Memory B cell (primary cell): ENCODE measurements around the gene DENND2A.
A peak's percentile ranks its signal among the peaks of the same experiment; 100 is the strongest.

Source experiments
- ATAC-seq: fragments of 150-1000 bp; cut with Tn5 transposase; 2 replicates; pipeline ENCODE4 v1.10.0; 2021; ENCODE audit warnings: low read depth, mild to moderate bottlenecking, moderate library complexity
- DNase-seq, 2 donors: peaks; one replicate each; pipeline ENCODE4 v3.0.0; 2022; ENCODE audit warnings: low spot score in 2 of 2
- H3K27ac Mint-ChIP-seq: one replicate; pipeline ENCODE4 v1.8.0; 2022; ENCODE audit warnings: mild to moderate bottlenecking, moderate library complexity, mixed read lengths
- H3K27me3 Mint-ChIP-seq: one replicate; pipeline ENCODE4 v1.8.0; 2022; ENCODE audit warnings: mixed read lengths
- H3K36me3 Mint-ChIP-seq: one replicate; pipeline ENCODE4 v1.8.0; 2022; ENCODE audit warnings: mild to moderate bottlenecking, mixed read lengths
- H3K4me1 Mint-ChIP-seq: one replicate; pipeline ENCODE4 v1.8.0; 2022; ENCODE audit warnings: mixed read lengths
- H3K4me3 Mint-ChIP-seq: one replicate; pipeline ENCODE4 v1.8.0; 2022; ENCODE audit warnings: mild to moderate bottlenecking, moderate library complexity, mixed read lengths
- H3K9me3 Mint-ChIP-seq: one replicate; pipeline ENCODE4 v1.8.0; 2022; ENCODE audit warnings: mixed read lengths

The DENND2A gene

DNA sequence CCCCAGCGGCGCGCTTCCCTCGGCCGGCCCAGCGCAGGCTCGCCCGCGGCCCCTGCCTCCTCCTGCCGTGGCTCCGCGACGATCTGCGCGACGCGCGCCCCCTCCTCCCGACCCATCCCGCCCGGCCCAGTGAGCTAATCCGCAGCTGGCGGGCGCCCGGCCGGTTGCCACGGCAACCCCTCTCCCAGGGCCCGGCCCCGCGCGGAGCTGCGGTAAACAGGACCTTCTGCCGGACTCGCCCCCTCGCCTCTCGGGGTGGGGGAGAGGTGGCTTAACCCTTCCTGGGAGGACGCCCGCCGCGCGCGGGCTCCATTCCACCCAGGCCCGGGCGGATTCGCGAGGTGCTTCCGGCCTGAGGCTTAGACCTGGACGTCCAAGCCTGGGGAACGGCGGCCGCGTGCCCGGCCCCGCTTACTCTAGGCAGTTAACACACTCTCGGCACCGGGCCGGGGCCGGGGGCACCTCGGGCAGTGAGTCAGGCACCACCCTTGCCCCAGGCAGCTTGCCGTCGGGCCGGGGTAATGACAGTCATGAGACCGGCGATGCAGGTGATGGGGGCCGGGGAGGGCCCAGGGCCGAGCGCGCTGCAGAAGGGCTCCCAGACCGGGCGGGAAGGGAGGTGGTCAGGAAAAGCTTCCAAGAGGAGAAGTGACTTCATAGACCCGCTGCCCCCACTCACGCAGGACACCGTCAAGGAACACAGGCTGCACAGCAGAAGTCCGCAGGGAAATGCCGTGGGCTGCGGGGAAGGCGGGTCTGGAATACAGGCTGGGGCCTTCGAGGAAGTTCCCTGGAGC lies at the start of gene DENND2A:
DENND2A (minus strand) TSS at position 87 of the 797 bp plus-strand sequence. CDS start 38,416 bp downstream, outside the sequence.
- H3K27me3 Mint-ChIP-seq = peaks cover 30% of the 10 kb centered on the region
- peak in 1 of 2 donors; percentile 43 for DNase-seq
- H3K36me3 Mint-ChIP-seq = peaks cover 8% of the 10 kb centered on the region
- peaks cover 15% of the 10 kb centered on the region for H3K4me1 Mint-ChIP-seq
- peak; percentile 42 for ATAC-seq
- peak within 1 kb of the TSS; percentile 84 for H3K4me3 Mint-ChIP-seq
- no peak within 1 kb of the TSS for H3K27ac Mint-ChIP-seq
- H3K9me3 Mint-ChIP-seq = peaks cover 7% of the 10 kb centered on the region

DNA sequence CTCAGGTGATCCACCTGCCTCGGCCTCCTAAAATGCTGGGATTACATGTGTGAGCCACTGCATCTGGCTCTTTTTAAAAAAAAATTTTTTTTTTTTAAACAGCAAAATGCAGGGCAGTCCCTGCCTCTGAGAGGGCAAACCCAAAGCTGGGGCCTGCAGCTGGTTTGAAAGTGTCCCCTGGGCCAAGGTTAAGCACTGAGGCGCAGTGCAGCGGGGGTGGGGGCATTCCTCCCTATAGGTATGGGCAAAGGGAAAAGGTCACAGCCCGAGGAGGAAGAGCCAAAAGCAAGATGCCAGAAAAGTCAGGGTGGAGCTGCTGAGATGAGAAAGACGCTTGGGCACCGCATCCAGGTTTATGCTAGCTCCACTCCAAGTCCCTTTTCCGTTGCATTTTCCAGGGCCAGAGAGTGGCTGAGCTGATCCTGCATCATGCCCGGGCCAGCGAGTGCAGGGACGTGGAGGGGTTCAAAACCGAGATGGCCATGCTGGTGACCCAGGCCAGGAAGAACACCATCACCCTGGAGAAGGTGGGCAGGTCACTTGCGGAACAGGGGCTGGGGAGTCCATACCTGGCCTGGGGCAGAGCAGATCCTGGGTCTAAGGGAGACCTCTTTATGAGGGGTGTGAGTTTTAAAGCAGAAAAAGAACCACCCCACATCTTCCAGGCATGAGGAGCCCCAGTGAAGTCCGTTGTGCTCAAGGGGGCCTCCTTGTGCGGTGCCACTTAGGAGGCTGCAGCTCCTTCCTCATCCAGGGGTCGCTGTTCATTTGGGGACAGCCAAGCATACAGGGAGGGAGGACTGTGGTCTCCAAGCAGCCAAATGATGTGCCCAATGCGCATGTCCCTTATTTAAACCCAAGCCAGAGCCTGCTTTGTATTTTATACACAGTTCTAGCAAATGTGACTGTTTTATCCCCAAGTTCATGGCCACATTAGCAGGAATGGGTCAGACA lies 48.9 kb upstream of the DENND2A start:
- H3K36me3 Mint-ChIP-seq = peaks cover 17% of the 10 kb centered on the region
- H3K4me3 Mint-ChIP-seq = no peak overlapping the region
- no peaks in the 10 kb centered on the region for H3K9me3 Mint-ChIP-seq
- no peak for ATAC-seq
- H3K27ac Mint-ChIP-seq = no peak overlapping the region
- H3K27me3 Mint-ChIP-seq = no peaks in the 10 kb centered on the region
- no peaks in the 10 kb centered on the region for H3K4me1 Mint-ChIP-seq
- DNase-seq = no peak

DNA sequence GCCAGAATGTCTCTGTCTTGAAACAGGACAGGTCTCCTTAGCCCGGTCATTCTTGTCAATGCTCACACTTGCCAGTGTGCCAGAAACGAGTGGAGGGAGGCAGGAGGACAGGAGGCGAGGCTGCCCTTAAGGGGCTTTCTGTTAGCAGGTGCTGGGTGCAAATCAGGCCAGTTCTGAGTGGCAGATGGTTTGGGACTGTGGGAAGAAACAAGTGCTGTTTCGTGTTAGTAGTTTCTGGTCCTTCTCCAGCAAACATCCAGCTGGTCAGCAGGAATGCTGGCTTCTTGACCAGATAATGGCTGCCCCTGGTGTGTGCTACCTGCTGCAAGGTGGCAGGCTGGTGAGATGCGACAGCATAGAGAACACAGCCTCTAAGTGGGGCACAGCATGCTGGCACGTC lies 47.7 kb upstream of the DENND2A start:
- Mint-ChIP-seq H3K9me3 (no peaks in the 10 kb centered on the region), H3K27me3 (no peaks in the 10 kb centered on the region), H3K4me1 (no peaks in the 10 kb centered on the region), H3K27ac (no peak overlapping the region), H3K4me3 (no peak overlapping the region), H3K36me3 (peaks cover 26% of the 10 kb centered on the region)
- DNase-seq (no peak), ATAC-seq (no peak)

DNA sequence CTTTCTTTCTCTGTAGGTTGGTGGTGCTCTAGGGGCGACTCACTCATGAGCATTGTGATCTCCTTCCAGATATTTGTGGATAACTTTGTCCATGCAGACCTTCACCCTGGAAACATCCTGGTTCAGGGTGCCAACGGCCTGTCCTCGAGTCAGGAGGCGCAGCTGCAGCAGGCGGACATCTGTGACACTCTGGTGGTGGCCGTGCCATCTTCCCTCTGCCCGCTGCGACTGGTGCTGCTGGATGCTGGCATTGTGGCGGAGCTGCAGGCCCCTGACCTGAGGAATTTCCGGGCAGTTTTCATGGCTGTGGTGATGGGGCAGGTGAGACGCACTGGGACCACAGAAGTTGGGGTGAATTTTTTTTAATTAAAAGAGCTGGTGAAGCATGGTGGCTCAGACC lies 46.3 kb upstream of the DENND2A start:
- no peak for ATAC-seq

GRCh38 chr7:140685407-140686087 lies 44.9 kb upstream of the DENND2A start:
- no peak for DNase-seq
- Mint-ChIP-seq H3K27me3 (no peaks in the 10 kb centered on the region), H3K9me3 (no peaks in the 10 kb centered on the region), H3K36me3 (peaks cover 29% of the 10 kb centered on the region), H3K27ac (no peak overlapping the region), H3K4me1 (no peaks in the 10 kb centered on the region), H3K4me3 (no peak overlapping the region)
- no peak for ATAC-seq

More for the DNA sequence above, 46.3 kb upstream of the DENND2A start:
- Mint-ChIP-seq H3K9me3 (no peaks in the 10 kb centered on the region), H3K27ac (no peak overlapping the region), H3K36me3 (peaks cover 25% of the 10 kb centered on the region), H3K4me3 (no peak overlapping the region), H3K4me1 (no peaks in the 10 kb centered on the region), H3K27me3 (no peaks in the 10 kb centered on the region)
- DNase-seq = no peak

DNA sequence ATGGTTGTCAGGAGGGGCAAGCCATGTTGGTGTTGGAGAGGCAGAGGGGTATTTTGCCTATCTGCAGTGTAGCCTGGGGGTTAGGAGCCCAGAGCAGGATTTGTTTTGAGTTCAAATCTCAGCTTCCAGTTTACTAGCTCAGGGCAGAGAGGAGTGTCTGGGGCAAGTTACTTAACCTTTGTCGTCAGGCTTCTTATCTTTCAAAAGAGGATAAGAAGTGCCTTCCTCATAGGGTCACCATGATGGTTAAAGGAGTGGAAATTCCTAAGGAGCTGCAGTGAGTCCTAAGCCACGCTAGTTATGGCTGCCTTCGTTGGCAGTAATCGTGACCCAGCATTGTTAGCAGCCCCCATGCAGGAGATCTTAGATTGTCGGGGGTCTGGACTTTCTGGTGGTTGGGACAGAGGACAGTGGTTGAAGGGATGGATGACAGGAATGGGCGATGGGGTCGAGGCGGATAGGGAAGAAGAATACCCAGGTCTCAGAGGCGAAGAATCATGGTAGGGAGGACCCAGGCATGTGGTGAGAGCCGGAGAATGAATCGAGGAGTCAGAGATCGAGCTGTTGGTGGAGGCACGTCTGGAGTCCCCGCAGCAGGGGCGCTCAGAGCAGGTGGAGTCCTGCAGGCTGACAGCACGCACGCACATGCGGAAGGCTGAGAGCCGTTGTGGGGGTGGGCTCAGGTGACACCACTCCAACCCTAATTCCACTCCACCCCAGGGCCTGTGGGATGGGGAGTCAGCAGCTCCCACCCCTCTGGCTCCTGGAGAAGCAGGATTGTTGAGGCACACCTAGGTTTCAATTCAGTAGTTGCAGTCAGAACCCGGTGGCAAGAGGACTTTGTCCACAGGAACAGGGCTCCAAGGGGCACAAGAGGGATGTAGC lies 43.7 kb upstream of the DENND2A start:
- Mint-ChIP-seq H3K36me3 (peaks cover 32% of the 10 kb centered on the region), H3K27ac (peak overlapping the region; percentile 12), H3K27me3 (no peaks in the 10 kb centered on the region), H3K4me1 (no peaks in the 10 kb centered on the region), H3K9me3 (no peaks in the 10 kb centered on the region), H3K4me3 (no peak overlapping the region)
- DNase-seq = no peak
- ATAC-seq = no peak

GRCh38 chr7:140683657-140684056 lies 43.0 kb upstream of the DENND2A start:
- Mint-ChIP-seq H3K27ac (peak overlapping the region; percentile 12), H3K9me3 (no peaks in the 10 kb centered on the region), H3K27me3 (no peaks in the 10 kb centered on the region), H3K36me3 (peaks cover 32% of the 10 kb centered on the region), H3K4me3 (no peak overlapping the region), H3K4me1 (no peaks in the 10 kb centered on the region)
- no peak for ATAC-seq
- DNase-seq = no peak

- no peaks in the 10 kb centered on the region for H3K9me3 Mint-ChIP-seq
- no peak overlapping the region for H3K4me3 Mint-ChIP-seq
- no peak for DNase-seq
- H3K27me3 Mint-ChIP-seq = no peaks in the 10 kb centered on the region
- H3K36me3 Mint-ChIP-seq = peaks cover 36% of the 10 kb centered on the region
- peaks cover 13% of the 10 kb centered on the region for H3K4me1 Mint-ChIP-seq
- ATAC-seq = no peak
- no peak overlapping the region for H3K27ac Mint-ChIP-seq
Measured at GRCh38 chr7:140681766-140682165, 41.2 kb upstream of the DENND2A start.

DNA sequence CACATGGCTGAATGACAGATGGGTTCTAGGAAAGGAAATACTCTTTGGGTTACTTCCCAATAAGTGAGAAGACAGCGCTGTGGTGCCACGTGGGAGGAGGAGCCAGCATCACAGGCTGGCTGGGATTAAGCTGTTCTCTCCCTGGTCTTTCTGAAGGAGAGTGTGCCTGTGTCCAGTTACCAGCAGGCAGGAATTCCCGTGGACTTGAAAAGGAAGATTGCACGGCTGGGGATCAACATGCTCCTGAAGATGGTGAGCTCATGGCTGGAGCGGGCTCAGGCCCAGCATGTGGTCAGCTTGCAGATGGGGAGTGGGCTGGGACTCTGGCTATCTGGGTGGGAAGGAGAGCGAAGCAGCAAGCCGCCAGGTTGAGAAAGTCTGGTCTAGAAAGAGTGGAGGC lies 40.3 kb upstream of the DENND2A start:
- H3K4me3 Mint-ChIP-seq = no peak overlapping the region
- peaks cover 20% of the 10 kb centered on the region for H3K4me1 Mint-ChIP-seq
- no peak overlapping the region for H3K27ac Mint-ChIP-seq
- no peaks in the 10 kb centered on the region for H3K9me3 Mint-ChIP-seq
- no peak for ATAC-seq
- no peak for DNase-seq
- H3K36me3 Mint-ChIP-seq = peaks cover 35% of the 10 kb centered on the region
- H3K27me3 Mint-ChIP-seq = no peaks in the 10 kb centered on the region

DNA sequence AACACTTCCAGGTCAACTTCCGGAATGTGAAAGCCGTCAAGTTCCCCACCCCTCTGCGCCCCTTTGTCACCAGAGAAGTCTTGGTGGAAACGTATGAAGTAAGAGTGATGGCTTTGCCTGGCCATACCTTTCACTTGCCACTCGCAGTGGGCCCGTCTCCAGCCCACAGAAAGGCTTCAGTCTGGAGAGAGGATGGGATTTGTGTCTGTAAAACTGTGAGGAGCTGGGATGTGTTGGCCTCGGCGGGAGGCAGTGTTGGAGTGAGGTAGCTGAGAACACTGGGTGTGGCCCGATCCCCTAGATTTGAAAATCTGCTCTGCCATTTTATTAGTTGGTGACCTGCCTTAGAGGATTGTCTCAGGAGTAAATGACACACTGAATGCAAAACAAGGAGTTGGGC lies 38.6 kb upstream of the DENND2A start:
- H3K27me3 Mint-ChIP-seq = no peaks in the 10 kb centered on the region
- H3K27ac Mint-ChIP-seq = no peak overlapping the region
- H3K4me3 Mint-ChIP-seq = no peak overlapping the region
- H3K9me3 Mint-ChIP-seq = no peaks in the 10 kb centered on the region
- ATAC-seq (no peak), DNase-seq (no peak)
- H3K36me3 Mint-ChIP-seq = peaks cover 32% of the 10 kb centered on the region
- peaks cover 35% of the 10 kb centered on the region for H3K4me1 Mint-ChIP-seq

GRCh38 chr7:140678816-140679130 lies 38.2 kb upstream of the DENND2A start:
- Mint-ChIP-seq H3K27me3 (no peaks in the 10 kb centered on the region), H3K36me3 (peaks cover 28% of the 10 kb centered on the region), H3K4me3 (no peak overlapping the region), H3K9me3 (no peaks in the 10 kb centered on the region), H3K27ac (no peak overlapping the region), H3K4me1 (peaks cover 38% of the 10 kb centered on the region)
- no peak for ATAC-seq
- no peak for DNase-seq

GRCh38 chr7:140678081-140678815 lies 37.6 kb upstream of the DENND2A start:
- Mint-ChIP-seq H3K27me3 (no peaks in the 10 kb centered on the region), H3K4me1 (peaks cover 41% of the 10 kb centered on the region), H3K27ac (peak overlapping the region; percentile 85), H3K4me3 (no peak overlapping the region), H3K36me3 (peaks cover 26% of the 10 kb centered on the region), H3K9me3 (no peaks in the 10 kb centered on the region)
- ATAC-seq = no peak
- no peak for DNase-seq

DNA sequence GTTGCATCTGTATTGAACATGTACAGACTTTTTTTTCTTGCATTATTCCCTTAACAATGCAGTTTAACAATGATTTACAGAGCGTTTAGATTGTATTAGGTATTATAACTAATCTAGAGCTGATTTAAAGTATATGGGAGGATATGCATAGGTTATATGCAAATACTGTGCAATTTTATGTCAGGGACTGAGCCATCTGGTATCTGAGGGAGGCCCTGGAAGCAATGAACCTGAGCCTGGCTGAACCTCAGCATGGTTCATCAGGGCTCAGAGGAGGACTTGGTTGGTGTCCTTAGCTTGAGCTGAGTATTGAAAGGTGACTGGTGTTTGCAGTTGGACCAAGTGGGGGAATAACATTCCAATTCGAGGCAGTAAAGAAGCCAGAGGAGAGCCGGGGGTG lies 36.9 kb upstream of the DENND2A start:
- Mint-ChIP-seq H3K9me3 (no peaks in the 10 kb centered on the region), H3K27ac (peak overlapping the region; percentile 85), H3K4me1 (peaks cover 41% of the 10 kb centered on the region), H3K4me3 (no peak overlapping the region), H3K36me3 (peaks cover 26% of the 10 kb centered on the region), H3K27me3 (no peaks in the 10 kb centered on the region)
- ATAC-seq (no peak), DNase-seq (no peak)
